NCI-H345 (cell line): ENCODE measurements around the gene IFNAR1.
"Not testable (repeated sequence)": the region's sequence is repeated elsewhere in the genome, so short reads cannot be mapped to it uniquely, and the experiment has no call there.

Experiments
- DNase-seq: peaks from one replicate; lab custom pipeline; 2025; lab: John Stamatoyannopoulos, UW

Gene IFNAR1

DNA sequence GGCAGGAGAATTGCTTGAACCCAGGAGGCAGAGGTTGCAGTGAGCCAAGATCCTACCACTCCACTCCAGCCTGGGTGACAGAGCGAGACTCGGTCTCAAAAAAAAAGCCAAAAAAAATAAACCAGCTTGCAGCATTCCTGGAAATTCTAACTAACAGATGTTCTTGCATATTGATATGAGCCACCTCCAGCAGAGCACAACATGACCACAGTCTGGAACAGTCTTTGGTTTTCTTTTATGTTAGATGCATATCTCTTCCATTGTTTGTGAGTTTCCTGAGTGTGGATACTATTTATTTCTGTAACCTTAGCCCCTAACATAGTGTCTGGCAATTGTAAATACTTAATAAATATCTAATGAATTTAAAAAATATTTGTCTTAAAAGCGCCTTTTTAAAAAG lies 23.9 kb downstream of the IFNAR1 start:
- no peak for DNase-seq

DNA sequence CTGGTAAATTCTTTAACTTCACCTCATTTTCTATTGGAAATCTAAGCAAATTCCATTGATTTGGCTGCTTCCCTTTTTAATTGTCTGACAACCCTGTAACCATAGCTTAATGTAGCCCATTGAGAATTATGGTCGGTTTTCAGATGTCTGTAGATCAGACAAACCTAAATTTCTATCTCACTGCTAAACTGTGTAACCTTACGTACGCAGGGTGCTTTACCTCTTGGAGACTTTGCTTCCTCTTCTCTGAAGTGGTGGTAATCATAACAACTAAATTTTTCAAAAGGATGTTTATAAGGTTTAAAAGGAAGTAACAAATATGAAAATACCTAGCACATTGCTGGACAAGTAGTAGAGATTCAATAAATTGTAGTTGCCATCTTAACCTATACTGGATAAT lies 25.9 kb downstream of the IFNAR1 start:
- no peak for DNase-seq

DNA sequence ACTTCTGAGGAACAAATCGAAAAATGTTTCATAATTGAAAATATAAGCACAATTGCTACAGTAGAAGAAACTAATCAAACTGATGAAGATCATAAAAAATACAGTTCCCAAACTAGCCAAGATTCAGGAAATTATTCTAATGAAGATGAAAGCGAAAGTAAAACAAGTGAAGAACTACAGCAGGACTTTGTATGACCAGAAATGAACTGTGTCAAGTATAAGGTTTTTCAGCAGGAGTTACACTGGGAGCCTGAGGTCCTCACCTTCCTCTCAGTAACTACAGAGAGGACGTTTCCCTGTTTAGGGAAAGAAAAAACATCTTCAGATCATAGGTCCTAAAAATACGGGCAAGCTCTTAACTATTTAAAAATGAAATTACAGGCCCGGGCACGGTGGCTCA lies 30.6 kb downstream of the IFNAR1 start:
- no peak for DNase-seq

DNA sequence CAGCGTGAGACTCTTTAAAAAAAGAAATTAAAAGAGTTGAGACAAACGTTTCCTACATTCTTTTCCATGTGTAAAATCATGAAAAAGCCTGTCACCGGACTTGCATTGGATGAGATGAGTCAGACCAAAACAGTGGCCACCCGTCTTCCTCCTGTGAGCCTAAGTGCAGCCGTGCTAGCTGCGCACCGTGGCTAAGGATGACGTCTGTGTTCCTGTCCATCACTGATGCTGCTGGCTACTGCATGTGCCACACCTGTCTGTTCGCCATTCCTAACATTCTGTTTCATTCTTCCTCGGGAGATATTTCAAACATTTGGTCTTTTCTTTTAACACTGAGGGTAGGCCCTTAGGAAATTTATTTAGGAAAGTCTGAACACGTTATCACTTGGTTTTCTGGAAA lies 31.2 kb downstream of the IFNAR1 start:
- no peak for DNase-seq

GRCh38 chr21:33357177-33357576 lies 32.4 kb downstream of the IFNAR1 start:
- no peak for DNase-seq

- DNase-seq = no peak
Measured at GRCh38 chr21:33359446-33359845, 34.7 kb downstream of the IFNAR1 start.

DNA sequence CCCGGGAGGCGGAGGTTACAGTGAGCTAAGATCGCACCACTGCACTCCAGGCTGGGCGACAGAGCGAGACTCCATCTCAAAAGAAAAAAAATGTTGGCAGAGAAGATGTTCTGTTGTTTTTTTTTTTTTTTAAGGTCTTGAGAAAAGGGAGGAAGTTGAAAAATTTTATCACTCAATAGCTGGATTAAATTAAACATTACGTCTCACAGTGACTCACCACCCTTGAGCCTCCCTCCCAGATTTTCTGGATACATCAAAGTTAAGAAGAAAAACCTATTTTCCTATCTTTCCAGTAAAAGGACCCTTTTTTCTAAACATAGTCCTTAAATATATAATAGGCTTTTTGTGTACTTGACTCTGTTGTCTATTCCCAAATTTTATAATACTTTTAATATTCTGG lies 35.5 kb downstream of the IFNAR1 start:
- no peak for DNase-seq

- DNase-seq = peak; percentile 88
Measured at GRCh38 chr21:33360881-33361602, 36.3 kb downstream of the IFNAR1 start.

DNA sequence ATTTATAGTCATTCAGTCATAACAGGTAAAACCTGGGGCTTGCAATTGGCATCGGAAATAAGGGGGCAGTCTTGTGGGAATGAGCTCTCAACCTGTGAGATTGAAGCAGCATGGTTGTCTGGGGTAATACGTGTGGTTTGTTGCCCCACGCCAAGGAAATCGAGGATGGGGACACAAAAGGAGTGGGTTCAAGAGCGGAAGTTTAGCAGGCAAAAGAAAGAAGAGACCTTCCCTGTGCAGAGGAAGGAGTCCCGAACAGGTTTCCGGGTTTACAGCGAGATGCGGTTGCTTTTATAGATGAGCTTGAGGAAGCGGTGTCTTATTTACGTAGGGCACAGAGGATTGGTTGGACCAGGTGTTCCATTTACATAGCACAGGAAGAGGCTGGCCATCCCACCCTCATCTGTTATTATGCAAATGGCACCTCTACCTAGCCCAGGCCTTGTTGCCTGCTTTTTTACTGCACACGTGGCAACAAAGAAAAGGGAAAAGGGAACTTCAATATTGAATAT lies 37.3 kb downstream of the IFNAR1 start:
- DNase-seq = peak; percentile 18

DNA sequence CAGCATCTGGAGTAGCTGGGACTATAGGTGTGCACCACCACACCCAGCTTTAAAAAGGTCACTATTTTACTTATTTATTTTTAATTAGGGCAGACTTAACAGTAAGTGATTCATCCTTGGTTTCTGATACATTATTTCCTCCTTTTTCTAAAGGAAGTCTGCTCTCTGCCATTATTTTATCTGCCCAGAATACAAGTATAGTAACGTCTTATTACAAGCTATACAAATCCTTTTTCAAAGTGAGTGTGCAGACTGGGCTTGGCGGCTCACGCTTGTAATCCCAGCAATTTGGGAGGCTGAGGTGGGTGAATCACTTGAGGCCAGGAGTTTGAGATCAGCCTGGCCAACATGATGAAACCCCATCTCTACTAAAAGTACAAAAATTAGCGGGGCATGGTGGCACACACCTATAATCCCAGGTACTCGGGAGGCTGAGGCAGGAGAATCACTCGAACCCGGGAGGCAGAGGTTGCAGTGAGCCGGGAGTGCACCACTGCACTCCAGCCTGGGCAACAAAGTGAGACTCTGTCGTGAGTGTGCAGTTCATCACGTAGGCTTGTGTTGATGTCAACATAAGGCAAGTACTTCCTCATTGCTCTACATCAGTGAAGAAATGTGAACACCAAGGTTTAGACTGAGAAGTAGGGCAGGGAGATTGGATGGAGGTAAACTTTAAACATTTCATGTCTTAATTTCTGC lies 39.3 kb downstream of the IFNAR1 start:
- DNase-seq = not testable (repeated sequence)

DNA sequence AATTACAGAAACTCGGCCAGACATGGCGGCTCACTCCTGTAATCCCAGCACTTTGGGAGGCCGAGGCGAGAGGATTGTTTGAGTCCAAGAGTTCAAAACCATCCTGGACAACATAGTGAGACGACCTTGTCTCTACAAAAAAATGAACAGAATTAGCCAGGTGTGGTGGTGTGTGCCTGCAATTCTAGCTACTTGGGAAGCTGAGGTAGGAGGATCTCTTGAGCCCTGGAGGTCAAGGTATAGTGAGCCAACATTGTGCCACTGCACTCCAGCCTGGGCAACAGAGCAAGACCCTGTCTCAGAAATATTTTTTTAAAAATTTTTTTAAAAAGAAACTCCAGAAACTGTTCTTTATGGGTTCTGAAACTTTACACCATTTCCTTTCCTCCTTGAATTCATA lies 40.1 kb downstream of the IFNAR1 start:
- DNase-seq = no peak

DNA sequence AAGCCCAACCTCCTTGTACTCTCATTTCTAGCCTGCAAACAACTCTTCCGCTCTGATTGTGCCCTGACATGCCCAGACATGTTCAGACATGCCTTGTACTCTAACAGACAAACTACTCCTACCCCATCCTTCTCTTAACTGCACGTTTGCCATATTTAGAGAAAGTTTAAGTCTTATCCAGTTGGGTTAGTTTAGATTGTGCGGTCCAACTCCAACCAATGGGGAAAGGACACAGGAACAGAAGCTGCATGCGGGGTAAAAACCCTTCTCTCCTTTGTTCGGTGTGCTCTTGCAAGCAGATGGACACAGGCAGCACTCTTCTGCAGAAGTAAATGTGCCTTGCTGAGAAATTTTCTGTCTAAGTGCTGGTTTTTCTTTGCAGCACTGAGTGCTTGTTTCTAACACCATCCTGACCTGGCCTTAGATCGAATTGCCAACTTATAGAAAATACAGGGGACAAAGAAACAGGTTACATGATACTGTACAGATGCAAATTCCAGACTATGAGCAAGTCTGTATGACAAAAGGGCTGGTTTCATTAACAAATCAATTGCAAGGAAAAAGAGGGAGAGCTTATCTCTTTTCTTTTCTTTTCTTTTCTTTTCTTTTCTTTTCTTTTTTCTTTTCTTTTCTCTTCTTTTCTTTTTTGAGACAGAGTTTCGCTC lies 42.7 kb downstream of the IFNAR1 start:
- DNase-seq = no peak

- DNase-seq = no peak
Measured at GRCh38 chr21:33368124-33368523, 43.4 kb downstream of the IFNAR1 start.

GRCh38 chr21:33368576-33368975 lies 43.8 kb downstream of the IFNAR1 start:
- DNase-seq = no peak

- DNase-seq = no peak
Measured at GRCh38 chr21:33369586-33369985, 44.8 kb downstream of the IFNAR1 start.

GRCh38 chr21:33370305-33370704 lies 45.5 kb downstream of the IFNAR1 start:
- DNase-seq = no peak

GRCh38 chr21:33371366-33371765 lies 46.6 kb downstream of the IFNAR1 start:
- no peak for DNase-seq

DNA sequence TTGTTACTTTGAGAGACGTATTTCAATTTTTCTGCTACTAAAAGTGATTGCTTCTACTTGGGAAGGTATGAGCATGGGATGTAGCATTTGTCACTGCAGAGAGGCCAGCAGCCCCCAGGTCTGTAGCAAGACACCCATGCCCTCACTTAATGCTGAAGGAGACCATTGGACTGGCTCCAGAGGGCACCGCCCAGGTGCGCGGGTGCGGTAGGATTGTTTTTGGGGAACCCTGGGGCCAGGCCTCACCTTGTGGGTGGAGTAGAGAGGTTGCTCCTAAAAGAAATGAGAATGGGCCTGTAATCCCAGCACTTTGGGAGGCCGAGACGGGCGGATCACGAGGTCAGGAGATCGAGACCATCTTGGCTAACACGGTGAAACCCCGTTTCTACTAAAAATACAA lies 47.8 kb downstream of the IFNAR1 start:
- DNase-seq = no peak

- no peak for DNase-seq
Measured at GRCh38 chr21:33373451-33373850, 48.7 kb downstream of the IFNAR1 start.

DNA sequence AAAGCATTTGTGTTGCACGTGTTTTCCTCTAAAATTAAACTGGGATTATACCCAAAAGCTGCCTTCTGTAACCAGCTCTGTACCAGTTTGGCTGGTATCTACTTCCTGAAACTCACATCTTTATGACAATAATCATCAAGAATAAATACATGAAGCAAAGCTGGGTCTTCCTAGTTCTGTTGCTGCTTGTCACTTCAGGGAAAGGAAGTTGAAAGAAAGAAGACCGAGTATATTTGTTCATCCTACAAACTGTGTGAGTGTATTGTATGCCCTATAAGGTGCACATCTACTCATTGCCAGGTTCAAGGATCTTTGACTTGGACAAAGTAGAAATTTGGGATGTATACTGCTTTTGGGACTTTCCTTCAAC lies 49.3 kb downstream of the IFNAR1 start:
- no peak for DNase-seq

GRCh38 chr21:33374450-33375096 lies 49.8 kb downstream of the IFNAR1 start:
- peak; percentile 31 for DNase-seq

- DNase-seq = no peak
Measured at GRCh38 chr21:33375101-33375644, 50.4 kb downstream of the IFNAR1 start.
